Measurements from ENCODE around the gene SSC4D.
"Not testable (repeated sequence)": the region's sequence is repeated elsewhere in the genome, so short reads cannot be mapped to it uniquely, and the experiment has no call there.

SSC4D gene

GRCh38 chr7:76409537-76409936, at the start of gene SSC4D:
SSC4D (minus strand) TSS chr7:76409697; CDS start chr7:76404439, 5,258 bp downstream.
- no peak for DNase-seq

- DNase-seq, result not testable (repeated sequence)
These were observed 49.0 kb upstream of the SSC4D start for GRCh38 chr7:76458504-76458903.

- not testable (repeated sequence) for DNase-seq
These were observed 47.5 kb upstream of the SSC4D start for GRCh38 chr7:76457017-76457416.

- peak; percentile 43 to 47 for DNase-seq
These were observed 36.1 kb upstream of the SSC4D start for GRCh38 chr7:76445577-76446008.

- DNase-seq, result peak in 1 of 2 experiments; percentile 26
These were observed 34.3 kb upstream of the SSC4D start for GRCh38 chr7:76443846-76444245.

- peak in 1 of 2 experiments; percentile 18 for DNase-seq
These were observed 33.4 kb upstream of the SSC4D start for GRCh38 chr7:76442664-76443446.

GRCh38 chr7:76441792-76442191, 32.3 kb upstream of the SSC4D start:
- DNase-seq, result not testable (repeated sequence)

- not testable (repeated sequence) for DNase-seq
These were observed 30.9 kb upstream of the SSC4D start for GRCh38 chr7:76440404-76440803.

- not testable (repeated sequence) for DNase-seq
These were observed 29.8 kb upstream of the SSC4D start for GRCh38 chr7:76439120-76439888.

GRCh38 chr7:76437873-76438272, 28.4 kb upstream of the SSC4D start:
- DNase-seq, result peak; percentile 65 to 69

- no peak for DNase-seq
These were observed 21.3 kb upstream of the SSC4D start for GRCh38 chr7:76430836-76431235.

- no peak for DNase-seq
These were observed 20.7 kb upstream of the SSC4D start for GRCh38 chr7:76430211-76430610.

GRCh38 chr7:76428868-76429805, 19.6 kb upstream of the SSC4D start:
- no peak for DNase-seq

- DNase-seq, result no peak
These were observed 18.8 kb upstream of the SSC4D start for GRCh38 chr7:76428149-76428823.

GRCh38 chr7:76427635-76428034, 18.1 kb upstream of the SSC4D start:
- no peak for DNase-seq

- DNase-seq, result no peak
These were observed 16.7 kb upstream of the SSC4D start for GRCh38 chr7:76426246-76426645.

- DNase-seq, result not testable (repeated sequence)
These were observed 16.1 kb upstream of the SSC4D start for GRCh38 chr7:76425558-76425957.

- DNase-seq, result no peak
These were observed 15.7 kb upstream of the SSC4D start for GRCh38 chr7:76425156-76425555.

GRCh38 chr7:76424413-76425111, 15.1 kb upstream of the SSC4D start, which contains the start of gene ZP3:
ZP3 (plus strand) TSS chr7:76424950; CDS start chr7:76424965, 15 bp downstream.
- no peak for DNase-seq

- DNase-seq, result no peak
These were observed 14.3 kb upstream of the SSC4D start for GRCh38 chr7:76423666-76424412.

GRCh38 chr7:76421097-76421496, 11.6 kb upstream of the SSC4D start:
- not testable (repeated sequence) for DNase-seq
